GM19240 (cell line): ENCODE measurements around the gene ADCY3.

Source experiments
- DNase-seq: peaks from one replicate; pipeline ENCODE4 v3.0.0; 2011; ENCODE audit warnings: low spot score; ENCODE audit not compliant: insufficient read length

ADCY3 gene

DNA sequence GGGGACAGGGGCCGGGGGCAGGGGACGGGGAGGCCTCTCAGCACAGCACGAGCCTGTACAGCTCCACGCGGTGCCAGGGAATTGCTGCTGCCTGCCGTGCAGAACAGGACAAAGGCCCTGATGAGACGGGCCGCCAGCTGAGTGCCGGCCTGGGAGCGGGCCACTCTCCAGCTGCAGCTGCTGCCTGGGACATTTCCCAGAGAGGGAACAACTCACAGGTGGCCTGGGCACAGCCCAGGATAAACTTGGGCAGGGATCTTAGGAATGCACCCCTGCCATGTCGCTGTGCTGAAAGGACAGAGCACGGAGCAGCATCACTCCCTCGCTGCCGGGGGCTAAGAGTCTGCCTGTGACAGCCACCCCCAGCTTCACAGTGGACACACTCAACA, 88.0 kb downstream of the ADCY3 start:
- DNase-seq: no peak

- DNase-seq: no peak
These were observed 88.6 kb downstream of the ADCY3 start for GRCh38 chr2:24831221-24832072.

DNA sequence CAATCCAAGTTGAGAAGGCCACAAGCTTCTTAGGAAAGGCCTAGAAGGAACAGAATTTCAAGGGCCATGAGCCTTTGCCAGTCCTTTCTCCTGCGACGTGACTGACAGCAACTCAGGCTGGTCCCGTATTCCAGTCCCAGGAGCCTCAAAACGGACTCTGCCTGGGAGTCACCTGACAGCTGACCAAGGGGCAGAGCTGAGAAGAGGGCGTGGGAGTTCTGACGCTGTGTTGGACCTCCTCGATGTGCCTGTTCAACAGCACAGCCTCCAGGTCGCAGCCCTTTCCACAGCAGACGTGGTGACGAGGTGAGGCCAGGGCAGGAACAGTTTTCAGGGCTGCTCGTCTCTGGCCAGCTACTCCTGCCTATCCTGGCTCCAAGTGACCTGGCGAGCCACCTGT, 89.3 kb downstream of the ADCY3 start:
- no peak for DNase-seq

GRCh38 chr2:24830351-24830750, 89.7 kb downstream of the ADCY3 start:
- DNase-seq: no peak

GRCh38 chr2:24828238-24828996, 91.6 kb downstream of the ADCY3 start:
- no peak for DNase-seq

DNA sequence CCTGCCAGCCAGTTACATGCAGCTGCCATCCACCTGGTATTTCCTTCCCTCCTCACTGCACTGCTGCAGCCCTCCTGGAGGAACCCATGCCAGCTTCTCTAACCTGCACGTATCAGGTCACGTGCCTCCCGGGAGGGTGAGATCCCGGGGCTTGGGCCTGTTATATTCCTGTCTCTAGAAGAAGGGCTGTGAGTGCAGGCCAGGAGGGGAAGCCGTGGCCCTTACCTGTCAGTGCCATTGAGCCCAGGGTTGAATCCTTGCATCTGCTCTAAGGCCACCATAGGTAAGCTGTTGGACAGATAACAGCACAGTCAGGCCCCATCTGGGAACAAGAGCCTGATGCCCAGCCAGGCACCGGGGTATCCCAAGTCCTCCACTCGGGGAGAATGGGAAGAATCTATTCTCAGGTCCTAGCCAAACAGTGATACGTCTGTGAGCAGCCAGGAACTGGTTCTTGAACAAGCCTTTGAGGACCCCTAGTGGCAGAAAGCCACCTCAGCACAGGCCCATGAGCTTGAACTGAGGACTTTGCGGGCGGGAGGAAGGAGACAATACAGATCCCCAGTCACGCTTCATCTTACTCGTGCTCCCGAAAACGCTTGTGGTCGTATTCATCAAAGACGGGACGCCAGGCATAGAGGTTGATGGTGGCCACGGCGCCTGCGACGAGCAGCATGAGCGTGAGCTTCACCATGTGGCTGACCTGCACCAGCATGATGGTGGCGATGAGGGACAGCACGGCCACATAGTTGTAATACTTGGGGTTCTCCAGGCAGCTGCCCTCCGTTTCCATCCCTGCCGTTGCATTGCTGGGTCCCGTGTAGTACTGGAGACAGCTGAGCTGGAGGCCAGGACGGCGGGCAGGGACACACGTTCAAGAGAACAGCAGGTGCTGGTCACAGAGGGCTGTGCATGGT, 92.5 kb downstream of the ADCY3 start:
- peak; percentile 94 for DNase-seq

DNA sequence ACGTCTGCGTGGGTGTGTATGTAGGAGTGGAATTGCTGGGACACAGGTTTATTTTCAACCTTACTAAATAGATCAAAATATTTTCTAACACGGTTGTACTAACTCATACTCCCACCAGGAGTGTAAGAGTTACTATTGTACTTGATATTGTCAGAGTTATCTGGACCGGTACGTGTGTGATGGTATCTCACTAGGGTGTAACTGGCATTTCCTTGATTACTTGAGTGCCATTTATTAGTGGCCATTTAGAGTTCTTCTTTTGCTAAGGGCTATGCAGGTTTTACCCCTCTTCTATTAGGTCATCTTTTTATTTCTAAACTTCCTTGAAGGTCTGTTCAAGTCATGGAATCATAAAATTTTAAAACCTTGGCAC, 93.3 kb downstream of the ADCY3 start:
- DNase-seq: no peak

DNA sequence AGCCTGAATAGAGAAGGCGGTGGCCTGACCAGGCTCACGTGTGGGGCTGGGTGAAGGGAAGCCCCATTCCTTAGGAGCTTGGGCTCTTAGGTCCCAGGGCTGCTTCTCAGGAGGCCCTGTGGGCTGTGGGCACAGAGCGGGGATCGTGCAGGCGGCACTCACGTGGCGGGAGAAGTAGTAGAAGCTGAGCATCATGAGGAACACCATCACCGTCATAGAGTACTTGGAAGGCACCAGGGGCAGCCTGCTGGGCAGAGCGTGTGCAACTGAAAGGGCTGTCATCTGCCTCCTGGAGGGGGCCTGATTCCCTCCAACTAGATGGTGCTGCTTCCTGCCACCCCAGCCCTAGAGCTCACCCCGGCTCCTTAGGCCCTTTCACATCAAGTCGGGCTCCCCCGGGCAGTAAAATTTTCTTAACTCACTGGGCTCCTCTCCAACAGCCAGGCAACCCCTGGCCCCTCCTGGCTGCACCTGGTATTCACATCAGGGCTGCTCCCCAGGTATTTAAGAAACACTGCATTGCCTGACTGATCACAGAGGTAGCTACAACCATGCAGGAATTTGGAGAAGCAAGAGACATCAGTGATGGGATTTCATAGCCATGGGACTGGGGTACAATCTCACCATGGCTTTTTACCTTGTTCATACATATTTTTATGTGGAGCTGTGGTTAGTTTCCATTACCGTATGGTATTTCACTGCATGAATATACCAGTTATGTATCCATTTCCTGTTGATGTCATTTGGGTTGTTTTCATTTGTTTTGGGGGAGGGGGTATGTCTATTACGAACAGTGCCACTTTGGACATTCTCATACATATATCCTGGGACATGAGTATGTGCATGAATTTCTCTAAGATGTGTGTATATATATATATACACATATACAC, 93.9 kb downstream of the ADCY3 start:
- no peak for DNase-seq

DNA sequence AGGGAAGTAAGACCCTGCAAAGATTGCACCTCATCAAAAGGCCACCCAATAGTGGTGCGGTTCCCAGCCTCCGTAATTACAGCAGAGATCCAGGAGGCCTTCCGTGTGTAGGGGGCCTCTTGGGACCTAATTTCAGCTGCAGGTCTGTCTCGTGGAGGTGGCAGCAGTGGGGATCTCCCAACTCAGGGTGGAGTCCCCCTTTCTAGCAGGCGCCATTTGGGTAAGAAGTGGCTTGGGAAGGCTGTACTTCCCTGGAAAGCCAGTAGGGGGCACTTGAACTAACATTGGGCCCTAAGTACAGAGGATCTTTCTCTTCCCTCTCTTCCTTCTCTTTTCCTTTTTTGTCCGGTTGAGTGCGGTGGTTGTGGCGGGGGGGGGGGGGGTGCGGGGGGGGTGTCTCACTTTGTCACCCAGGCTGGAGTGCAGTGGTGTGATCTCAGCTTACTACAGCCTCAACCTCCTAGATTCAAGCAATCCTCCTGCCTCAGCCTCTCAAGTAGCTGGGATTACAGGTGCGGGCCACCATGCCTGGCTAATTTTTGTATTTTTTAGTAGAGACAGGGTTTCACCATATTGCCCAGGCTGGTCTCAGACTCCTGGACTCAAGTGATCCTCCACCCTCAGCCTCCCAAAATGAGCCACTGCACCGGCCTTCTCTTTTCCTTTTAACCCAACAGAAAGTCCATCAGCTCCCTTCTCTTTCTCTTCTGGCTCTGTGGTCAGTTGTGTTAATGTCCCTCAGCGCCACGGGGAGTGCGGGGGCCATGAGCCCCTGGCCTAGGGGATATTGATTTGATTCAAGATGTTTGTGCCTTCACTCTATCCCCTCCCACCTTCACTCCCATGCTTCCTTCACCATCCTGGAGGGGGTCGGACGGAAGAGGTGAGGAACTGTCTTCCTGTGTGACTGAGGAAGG, 94.8 kb downstream of the ADCY3 start:
- DNase-seq: peak; percentile 45

DNA sequence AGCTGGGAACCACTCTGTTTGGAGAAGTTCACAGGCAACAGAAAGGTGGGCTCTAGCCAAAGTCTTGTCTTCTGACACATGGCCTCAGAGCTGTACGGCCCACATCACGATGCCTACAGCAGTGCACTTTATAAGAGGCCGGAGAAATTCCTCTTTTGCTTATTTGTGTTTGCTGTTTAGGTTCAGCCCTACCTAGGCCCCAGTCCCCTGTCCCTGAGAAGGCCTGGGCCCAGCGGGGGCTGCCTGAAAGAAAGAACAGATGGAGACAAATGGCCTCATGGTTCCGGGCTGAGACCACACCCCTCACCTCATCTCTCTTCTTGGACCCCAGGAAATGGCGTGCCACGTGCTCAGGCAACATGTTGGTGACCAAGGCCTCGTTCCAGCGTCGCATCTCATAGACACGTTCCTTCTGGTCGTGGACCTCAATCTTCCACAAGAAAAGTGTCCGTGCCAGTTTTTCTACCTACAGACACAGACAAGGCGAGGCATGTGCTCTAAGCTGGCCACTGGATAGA, 95.9 kb downstream of the ADCY3 start:
- DNase-seq: no peak

- no peak for DNase-seq
These were observed 97.9 kb downstream of the ADCY3 start for GRCh38 chr2:24822049-24822706.

- no peak for DNase-seq
These were observed 98.6 kb downstream of the ADCY3 start for GRCh38 chr2:24821433-24821891.

- no peak for DNase-seq
These were observed 99.2 kb downstream of the ADCY3 start for GRCh38 chr2:24820598-24821432.

GRCh38 chr2:24820175-24820513, 99.9 kb downstream of the ADCY3 start:
- DNase-seq: no peak

GRCh38 chr2:24819442-24820174, 100.4 kb downstream of the ADCY3 start:
- DNase-seq: no peak

DNA sequence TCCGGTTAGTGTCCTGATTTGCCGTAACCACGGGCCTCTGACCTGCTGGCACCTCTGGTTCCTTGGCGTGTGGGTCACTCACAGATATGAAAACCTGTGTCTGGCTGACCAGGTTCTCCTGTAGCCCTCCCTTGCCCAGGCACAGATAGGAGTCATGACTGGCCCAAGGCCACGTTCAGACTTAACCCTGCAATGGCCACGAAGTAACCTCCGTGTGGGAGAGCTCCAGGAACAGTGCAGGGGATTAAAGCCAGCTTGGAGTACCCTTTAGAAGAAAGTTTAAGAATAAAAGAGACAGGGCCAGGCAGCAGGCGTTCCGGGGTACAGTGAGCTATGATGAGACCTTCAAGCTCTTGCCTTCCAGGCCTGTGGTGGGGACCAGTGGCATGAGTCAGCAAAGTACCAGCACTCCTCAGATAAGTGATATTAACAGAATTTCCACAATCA, 101.3 kb downstream of the ADCY3 start:
- no peak for DNase-seq

DNA sequence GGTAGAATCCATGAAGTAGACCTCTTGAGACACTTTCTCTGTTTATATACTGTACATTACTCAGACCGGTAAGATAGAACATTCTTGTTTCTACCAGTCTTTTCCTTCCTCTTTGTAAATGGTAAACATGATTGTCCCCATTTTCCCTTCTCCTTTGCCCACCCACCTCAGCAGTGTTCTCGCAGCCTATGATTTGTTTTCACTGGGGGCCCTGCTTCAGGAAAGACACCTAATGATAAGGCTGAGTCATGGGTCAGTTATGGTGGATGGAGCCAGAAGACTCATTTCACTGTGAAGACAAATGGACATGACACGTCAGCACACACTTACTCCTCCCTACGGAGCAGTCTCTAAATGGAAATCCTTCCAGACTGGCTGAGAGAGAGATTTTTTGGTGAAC, 103.2 kb downstream of the ADCY3 start:
- no peak for DNase-seq
